ENCODE data around the gene NINL. TPM values are rescaled to one million over a fixed set of nuclear protein-coding genes. Genes with fewer than 3 reads are reported as not detected.

NINL gene
- total RNA-seq, 4 donors from 2014 or later, result 4.0 to 16.5 (median 7.9) TPM

GRCh38 chr20:25532015-25532751 lies 53.1 kb downstream of the NINL start:
- Histone ChIP-seq H3K4me3 (no peak overlapping the region), H3K27ac (peak overlapping the region in 1 of 4 donors; percentile 59), H3K4me1 (no peaks in the 10 kb centered on the region), H3K36me3 (no peaks in the 10 kb centered on the region), H3K9me3 (no peaks in the 10 kb centered on the region), H3K27me3 (no peaks in the 10 kb centered on the region)
- no peak for TF ChIP-seq POLR2A (IDR thresholded peaks at IDR 0.05)
- TF ChIP-seq CTCF (IDR thresholded peaks at IDR 0.05), result no peak
- DNase-seq, result no peak

DNA sequence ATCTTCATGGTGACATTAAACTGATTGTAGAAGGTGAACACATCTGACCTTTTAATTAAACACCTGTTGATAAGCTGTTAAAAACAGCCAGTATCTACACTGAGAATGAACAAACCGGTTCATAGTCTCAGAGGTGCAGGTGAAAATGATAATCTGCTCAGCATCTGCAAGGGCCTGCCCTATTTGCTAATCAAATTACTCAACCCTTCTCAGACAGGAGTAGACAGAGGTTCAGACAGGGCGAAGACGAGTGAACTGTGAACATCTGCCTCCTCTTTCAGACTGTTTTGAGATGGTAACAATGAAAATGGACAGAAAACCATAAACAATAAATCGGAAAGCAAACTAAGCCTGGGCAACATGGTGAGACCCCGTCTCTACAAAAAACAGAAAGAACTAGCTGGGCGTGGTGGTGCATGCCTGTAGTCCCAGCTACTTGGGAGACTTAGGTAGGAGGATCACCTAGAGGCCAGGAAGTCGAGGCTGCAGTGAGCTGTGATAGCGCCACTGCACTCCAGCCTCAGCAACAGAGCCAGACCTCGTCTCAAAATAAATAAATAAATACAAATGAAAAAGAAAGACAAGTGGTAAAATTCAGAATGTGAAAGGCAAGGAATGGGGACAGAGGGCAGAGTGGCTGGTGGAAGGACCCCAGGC lies 55.9 kb downstream of the NINL start:
- H3K4me3 ChIP-seq, result no peak overlapping the region
- TF ChIP-seq POLR2A (IDR thresholded peaks at IDR 0.05), result no peak
- TF ChIP-seq CTCF (IDR thresholded peaks at IDR 0.05), result no peak
- DNase-seq, result no peak

DNA sequence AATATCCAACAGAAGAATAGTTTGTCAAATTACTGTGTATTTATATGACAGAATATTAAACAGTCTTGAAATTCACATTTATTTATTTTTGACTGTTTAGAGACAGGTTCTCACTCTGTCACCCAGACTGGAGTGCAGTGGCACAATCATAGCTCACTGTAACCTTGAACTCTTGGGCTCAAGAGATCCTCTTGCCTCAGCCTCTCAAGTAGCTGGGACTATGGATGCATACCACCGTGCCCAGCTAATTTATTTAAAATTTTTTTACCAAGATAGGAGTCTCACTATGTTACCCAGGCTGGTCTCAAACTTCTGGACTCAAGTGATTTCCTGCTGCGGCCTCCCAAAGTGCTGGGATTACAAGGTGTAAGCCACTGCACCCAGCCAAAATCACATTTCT lies 57.4 kb downstream of the NINL start:
- no peak for TF ChIP-seq CTCF (IDR thresholded peaks at IDR 0.05)
- no peak for TF ChIP-seq POLR2A (IDR thresholded peaks at IDR 0.05)

More for the DNA sequence above, 55.9 kb downstream of the NINL start:
- no peaks in the 10 kb centered on the region for H3K4me1 ChIP-seq
- no peaks in the 10 kb centered on the region for H3K27me3 ChIP-seq
- no peaks in the 10 kb centered on the region for H3K9me3 ChIP-seq
- no peak overlapping the region for H3K27ac ChIP-seq
- no peaks in the 10 kb centered on the region for H3K36me3 ChIP-seq

GRCh38 chr20:25526446-25526845 lies 58.9 kb downstream of the NINL start:
- TF ChIP-seq CTCF (IDR thresholded peaks at IDR 0.05) (no peak), POLR2A (IDR thresholded peaks at IDR 0.05) (no peak)
- Histone ChIP-seq H3K4me1 (no peaks in the 10 kb centered on the region), H3K27me3 (no peaks in the 10 kb centered on the region), H3K9me3 (no peaks in the 10 kb centered on the region), H3K27ac (no peak overlapping the region), H3K36me3 (no peaks in the 10 kb centered on the region), H3K4me3 (no peak overlapping the region)
- DNase-seq, result no peak

More for the DNA sequence above, 57.4 kb downstream of the NINL start:
- H3K4me1 ChIP-seq, result no peaks in the 10 kb centered on the region
- no peak overlapping the region for H3K27ac ChIP-seq
- no peak overlapping the region for H3K4me3 ChIP-seq
- H3K9me3 ChIP-seq, result no peaks in the 10 kb centered on the region
- H3K36me3 ChIP-seq, result no peaks in the 10 kb centered on the region
- H3K27me3 ChIP-seq, result no peaks in the 10 kb centered on the region
- no peak for DNase-seq

- Histone ChIP-seq H3K9me3 (no peaks in the 10 kb centered on the region), H3K4me3 (no peak overlapping the region), H3K36me3 (no peaks in the 10 kb centered on the region), H3K4me1 (no peaks in the 10 kb centered on the region), H3K27me3 (no peaks in the 10 kb centered on the region), H3K27ac (no peak overlapping the region)
- no peak for DNase-seq
- TF ChIP-seq CTCF (IDR thresholded peaks at IDR 0.05) (no peak), POLR2A (IDR thresholded peaks at IDR 0.05) (no peak)
These were observed 59.5 kb downstream of the NINL start for GRCh38 chr20:25525867-25526266.

All from Peyer's patch (tissue), 4 donors.